GM10248 (cell line): Measurements from ENCODE around the gene RBM14.
A peak's percentile ranks its signal among the peaks of the same experiment; 100 is the strongest.

Experiments
- CTCF ChIA-PET: fragments of 300-600 bp; sonication (Branson Sonifier 250); formaldehyde crosslinking; extraction: SDS; loops from one replicate; lab custom pipeline; 2021; ENCODE audit warnings: antibody characterized with exemption; lab: Yijun Ruan, JAX
- POLR2A ChIA-PET: fragments of 350-650 bp; sonication (Branson Sonifier 250); formaldehyde crosslinking; extraction: SDS; loops from one replicate; lab custom pipeline; 2020; ENCODE audit warnings: antibody characterized with exemption; lab: Yijun Ruan, JAX
- DNase-seq: peaks from one replicate; pipeline ENCODE4 v3.0.0; 2012; ENCODE audit errors: extremely low spot score
- CTCF ChIP-seq: IDR thresholded peaks from 2 replicates; pipeline ENCODE4 v1.5.1; 2012; ENCODE audit warnings: mild to moderate bottlenecking, low read depth; ENCODE audit errors: extremely low read depth, missing control alignments, control extremely low read depth

The RBM14 gene

GRCh38 chr11:66589996-66590675, 26.3 kb upstream of the RBM14 start:
- ChIA-PET POLR2A (no interaction called here), CTCF (interaction anchor here (0.7 to 2.7 kb wide), 8 partner anchors 10 to 204 kb away, joined by 3 to 13 read pairs (median 4); partner anchors contain the start of genes ACTN3 and ZDHHC24)
- no peak for DNase-seq
- no peak for TF ChIP-seq CTCF

- TF ChIP-seq CTCF: no peak
- no peak for DNase-seq
- CTCF ChIA-PET: interaction anchor here (1.1 to 2.7 kb wide), 7 partner anchors 11 to 45 kb away, joined by 3 to 13 read pairs (median 4); partner anchors contain the start of genes ACTN3, CTSF and ZDHHC24
- POLR2A ChIA-PET: no interaction called here
Measured at GRCh38 chr11:66591175-66591574, 25.3 kb upstream of the RBM14 start.

- CTCF ChIA-PET: interaction anchor here (1.0 to 2.4 kb wide), 16 partner anchors 12 to 725 kb away, joined by 3 to 10 read pairs (median 4); partner anchors contain the start of genes CTSF, DPP3, MRPL11 and RBM14
Measured at GRCh38 chr11:66592457-66593302, 23.8 kb upstream of the RBM14 start, which contains the start of the genes CCDC87 and CCS. CCDC87 (minus strand) TSS chr11:66593063; CDS start chr11:66593015, 48 bp downstream. CCS (plus strand) TSS chr11:66593185; CDS start chr11:66593262, 77 bp downstream.

GRCh38 chr11:66593303-66593635, 23.2 kb upstream of the RBM14 start:
- ChIA-PET POLR2A (interaction anchor here (1.3 kb wide), 1 partner anchor 24 kb away, joined by 3 read pairs; no protein-coding TSS in a partner anchor), CTCF (interaction anchor here (1.0 to 2.4 kb wide), 12 partner anchors 12 to 725 kb away, joined by 3 to 10 read pairs (median 4); partner anchors contain the start of genes DPP3, MRPL11, RBM14 and RBM4)
- peak; percentile 32 for DNase-seq
- TF ChIP-seq CTCF: no peak

More at GRCh38 chr11:66592457-66593302, 23.8 kb upstream of the RBM14 start, which contains the start of the genes CCDC87 and CCS:
- DNase-seq: peak; percentile 100
- peak; percentile 43 for TF ChIP-seq CTCF
- POLR2A ChIA-PET: interaction anchor here (0.6 to 1.6 kb wide), 3 partner anchors 25 to 85 kb away, joined by 3 to 6 read pairs (median 3); partner anchors contain the start of gene RBM4B

- POLR2A ChIA-PET: interaction anchor here (1.3 kb wide), 1 partner anchor 24 kb away, joined by 3 read pairs; no protein-coding TSS in a partner anchor
- no peak for TF ChIP-seq CTCF
- CTCF ChIA-PET: interaction anchor here (0.9 to 2.4 kb wide), 8 partner anchors 11 to 724 kb away, joined by 3 to 10 read pairs (median 3); partner anchors contain the start of gene MRPL11
- DNase-seq: no peak
Measured at GRCh38 chr11:66593650-66594049, 22.8 kb upstream of the RBM14 start.
